ENCODE measurements around the gene SEPTIN1. TPM values are rescaled to one million over a fixed set of nuclear protein-coding genes. Genes with fewer than 3 reads are reported as not detected.

SEPTIN1 gene
- total and polyA plus RNA-seq, 2 of the 13 experiments (the other 11 are each of a cell fraction or from before 2014, with no cell fraction given): 0.18 to 0.67 TPM

- TF ChIP-seq ZBED4 (CRISPR knock-in tag; IDR thresholded peaks at IDR 0.05; ENCODE audit: borderline replicate concordance) (0 out of 2 replicates have a peak, but pooled peaks have one; percentile 2), AGO1 (IDR thresholded peaks at IDR 0.05; ENCODE audit: low read depth, low read length, poor library complexity, severe bottlenecking) (peak; percentile 89), HCFC1 (IDR thresholded peaks at IDR 0.05; ENCODE audit: low read depth, low read length) (no peak), ZBTB14 (CRISPR knock-in tag; IDR thresholded peaks at IDR 0.05) (no peak), AGO2 (optimal IDR thresholded peaks at IDR 0.05; ENCODE audit: low read depth, low read length) (peak; percentile 74), SRSF1 (optimal IDR thresholded peaks at IDR 0.05; ENCODE audit: low read depth, low read length) (no peak)
Observed at GRCh38 chr16:30351586-30352419, 30.6 kb downstream of the SEPTIN1 start (continued).
